ENCODE measurements around the gene CNBP. TPM values are rescaled to one million over a fixed set of nuclear protein-coding genes. Genes with fewer than 3 reads are reported as not detected.

CNBP gene
- total and polyA plus RNA-seq, 2 of the 13 experiments (the other 11 are each of a cell fraction or from before 2014, with no cell fraction given), result 282 to 354 TPM

GRCh38 chr3:129160891-129161859, 22.5 kb downstream of the CNBP start, which contains the start of gene ISY1 (continued):
- peak in 1 of 2 experiments; percentile 39; a peak in 1 of 4 replicates for TF ChIP-seq REST (IDR thresholded peaks at IDR 0.05; ENCODE audit: borderline replicate concordance in 1 of 2, low read depth in 1 of 2, low read length in 2 of 2)
- no peak for TF ChIP-seq ZNF253 (CRISPR knock-in tag; IDR thresholded peaks at IDR 0.05; ENCODE audit: borderline replicate concordance)
- TF ChIP-seq ZNF318 (CRISPR knock-in tag; IDR thresholded peaks at IDR 0.05), result no peak
- peak; percentile 90 for TF ChIP-seq KDM2A (CRISPR knock-in tag; IDR thresholded peaks at IDR 0.05; ENCODE audit: borderline replicate concordance, low read depth)
- peak; percentile 98 for TF ChIP-seq HDAC1 (CRISPR knock-in tag; IDR thresholded peaks at IDR 0.05)
- no peak for TF ChIP-seq MTERF4 (CRISPR knock-in tag; IDR thresholded peaks at IDR 0.05)
- TF ChIP-seq ZMYM2 (CRISPR knock-in tag; IDR thresholded peaks at IDR 0.05), result no peak
- 0 out of 2 replicates have a peak, but pooled peaks have one; percentile 37 for TF ChIP-seq ZNF235 (CRISPR knock-in tag; IDR thresholded peaks at IDR 0.05; ENCODE audit: borderline replicate concordance)
- peak; percentile 79 for TF ChIP-seq ZMYM4 (CRISPR knock-in tag; IDR thresholded peaks at IDR 0.05)
- no peak; the same call in 1 of the 2 replicates for TF ChIP-seq ZHX1 (CRISPR knock-in tag; IDR thresholded peaks at IDR 0.05; ENCODE audit: low read depth)

Data from HepG2 (cell line).